Body of pancreas (tissue), 4 donors: Measurements from ENCODE around the gene SLX9.

Source experiments
- CTCF ChIP-seq, 7 experiments: fragments of 450-650 bp in 4 of 7; fragments of 200-600 bp in 3 of 7; sonication (generic) in 3 of 7; IDR thresholded peaks; one replicate each; pipeline ENCODE4 v1.5.1; 2016 to 2019; ENCODE audit warnings: antibody characterized with exemption in 7 of 7
- POLR2A ChIP-seq, 3 donors: fragments of 450-650 bp; IDR thresholded peaks; one replicate each; pipeline ENCODE4 v1.6.1; 2016; ENCODE audit warnings: antibody characterized with exemption in 3 of 3, mild to moderate bottlenecking in 2 of 3

GRCh38 chr21:45009616-45010015, 69.8 kb downstream of the SLX9 start:
- TF ChIP-seq CTCF (IDR thresholded peaks at IDR 0.05) (no peak), POLR2A (IDR thresholded peaks at IDR 0.05) (no peak)
